ENCODE data around the gene CEP128.

Gene CEP128

GRCh38 chr14:80464531-80465149, 476.9 kb downstream of the CEP128 start:
- no peak overlapping the region for H3K9ac ChIP-seq (ENCODE audit: low read length in 5 of 5)
- H3K27ac ChIP-seq (ENCODE audit: low read depth, low read length) = no peak overlapping the region
- no peaks in the 10 kb centered on the region for H3K4me1 ChIP-seq (ENCODE audit: control insufficient read depth in 5 of 5, insufficient read depth in 5 of 5, low read length in 5 of 5)
- H3K4me3 ChIP-seq (ENCODE audit: low read depth in 1 of 5, low read length in 5 of 5) = no peak overlapping the region
- no peaks in the 10 kb centered on the region for H3K36me3 ChIP-seq (ENCODE audit: control insufficient read depth in 5 of 5, insufficient read depth in 5 of 5, low read length in 5 of 5)
- H3K27me3 ChIP-seq (ENCODE audit: control insufficient read depth in 5 of 5, insufficient read depth in 4 of 5, low read length in 5 of 5) = no peaks in the 10 kb centered on the region
- H3K9me3 ChIP-seq (ENCODE audit: control insufficient read depth in 5 of 5, low read length in 5 of 5) = no peaks in the 10 kb centered on the region

GRCh38 chr14:80456209-80456608, 485.3 kb downstream of the CEP128 start:
- Histone ChIP-seq H3K9me3 (ENCODE audit: control insufficient read depth in 5 of 5, low read length in 5 of 5) (peaks cover 0 to 2% (median 0%) of the 10 kb centered on the region in 5 donors), H3K9ac (ENCODE audit: low read length in 5 of 5) (no peak overlapping the region), H3K27me3 (ENCODE audit: control insufficient read depth in 5 of 5, insufficient read depth in 4 of 5, low read length in 5 of 5) (no peaks in the 10 kb centered on the region), H3K36me3 (ENCODE audit: control insufficient read depth in 5 of 5, insufficient read depth in 5 of 5, low read length in 5 of 5) (no peaks in the 10 kb centered on the region), H3K27ac (ENCODE audit: low read depth, low read length) (no peak overlapping the region), H3K4me1 (ENCODE audit: control insufficient read depth in 5 of 5, insufficient read depth in 5 of 5, low read length in 5 of 5) (no peaks in the 10 kb centered on the region), H3K4me3 (ENCODE audit: low read depth in 1 of 5, low read length in 5 of 5) (no peak overlapping the region)

GRCh38 chr14:80455031-80455430, 486.5 kb downstream of the CEP128 start:
- no peak overlapping the region for H3K4me3 ChIP-seq (ENCODE audit: low read depth in 1 of 5, low read length in 5 of 5)
- H3K9me3 ChIP-seq (ENCODE audit: control insufficient read depth in 5 of 5, low read length in 5 of 5) = peaks cover 0 to 7% (median 0%) of the 10 kb centered on the region in 5 donors
- H3K27me3 ChIP-seq (ENCODE audit: control insufficient read depth in 5 of 5, insufficient read depth in 4 of 5, low read length in 5 of 5) = no peaks in the 10 kb centered on the region
- H3K27ac ChIP-seq (ENCODE audit: low read depth, low read length) = no peak overlapping the region
- no peaks in the 10 kb centered on the region for H3K36me3 ChIP-seq (ENCODE audit: control insufficient read depth in 5 of 5, insufficient read depth in 5 of 5, low read length in 5 of 5)
- H3K4me1 ChIP-seq (ENCODE audit: control insufficient read depth in 5 of 5, insufficient read depth in 5 of 5, low read length in 5 of 5) = no peaks in the 10 kb centered on the region
- no peak overlapping the region for H3K9ac ChIP-seq (ENCODE audit: low read length in 5 of 5)

GRCh38 chr14:80448267-80448666, 493.3 kb downstream of the CEP128 start:
- H3K36me3 ChIP-seq (ENCODE audit: control insufficient read depth in 5 of 5, insufficient read depth in 5 of 5, low read length in 5 of 5) = no peaks in the 10 kb centered on the region
- no peaks in the 10 kb centered on the region for H3K27me3 ChIP-seq (ENCODE audit: control insufficient read depth in 5 of 5, insufficient read depth in 4 of 5, low read length in 5 of 5)
- peaks cover 0 to 7% (median 0%) of the 10 kb centered on the region in 5 donors for H3K9me3 ChIP-seq (ENCODE audit: control insufficient read depth in 5 of 5, low read length in 5 of 5)
- no peak overlapping the region for H3K9ac ChIP-seq (ENCODE audit: low read length in 5 of 5)
- no peaks in the 10 kb centered on the region for H3K4me1 ChIP-seq (ENCODE audit: control insufficient read depth in 5 of 5, insufficient read depth in 5 of 5, low read length in 5 of 5)
- H3K27ac ChIP-seq (ENCODE audit: low read depth, low read length) = no peak overlapping the region
- no peak overlapping the region for H3K4me3 ChIP-seq (ENCODE audit: low read depth in 1 of 5, low read length in 5 of 5)

GRCh38 chr14:80447392-80447791, 494.1 kb downstream of the CEP128 start:
- no peaks in the 10 kb centered on the region for H3K27me3 ChIP-seq (ENCODE audit: control insufficient read depth in 5 of 5, insufficient read depth in 4 of 5, low read length in 5 of 5)
- H3K4me3 ChIP-seq (ENCODE audit: low read depth in 1 of 5, low read length in 5 of 5) = no peak overlapping the region
- no peak overlapping the region for H3K27ac ChIP-seq (ENCODE audit: low read depth, low read length)
- H3K9ac ChIP-seq (ENCODE audit: low read length in 5 of 5) = no peak overlapping the region
- H3K4me1 ChIP-seq (ENCODE audit: control insufficient read depth in 5 of 5, insufficient read depth in 5 of 5, low read length in 5 of 5) = no peaks in the 10 kb centered on the region
- H3K36me3 ChIP-seq (ENCODE audit: control insufficient read depth in 5 of 5, insufficient read depth in 5 of 5, low read length in 5 of 5) = no peaks in the 10 kb centered on the region
- H3K9me3 ChIP-seq (ENCODE audit: control insufficient read depth in 5 of 5, low read length in 5 of 5) = peaks cover 0 to 7% (median 0%) of the 10 kb centered on the region in 5 donors
